ENCODE measurements around the gene ALPI.

- TF ChIP-seq CTCF (conservative IDR thresholded peaks at IDR 0.05; ENCODE audit: low read depth, low read length) = no peak
- TF ChIP-seq EZH2 (IDR thresholded peaks at IDR 0.05; ENCODE audit: low read length, unreplicated experiment) = no peak
- no peak for TF ChIP-seq EZH2phosphoT487 (IDR thresholded peaks at IDR 0.05; ENCODE audit: borderline replicate concordance, low read length)
Measured at GRCh38 chr2:232437195-232437571, 18.8 kb upstream of the ALPI start.
